HepG2 (cell line): ENCODE results near the gene SKI. TPM values are rescaled to one million over a fixed set of nuclear protein-coding genes. Genes with fewer than 3 reads are reported as not detected.

Source experiments
- FOSL1 ChIP-seq: sonication (generic); formaldehyde crosslinking; IDR thresholded peaks from 2 replicates; pipeline ENCODE4 v1.9.0; 2021; ENCODE audit warnings: missing genetic modification reagents, borderline replicate concordance
- GZF1 ChIP-seq: sonication (generic); formaldehyde crosslinking; IDR thresholded peaks from 2 replicates; pipeline ENCODE4 v1.5.1; 2020; ENCODE audit warnings: mild to moderate bottlenecking, missing genetic modification reagents
- HBP1 ChIP-seq: IDR thresholded peaks from 2 replicates; pipeline ENCODE4 v1.6.1; 2016; ENCODE audit warnings: low read depth, control low read depth
- KLF16 ChIP-seq, 2 experiments: sonication (generic) in 1 of 2; formaldehyde crosslinking in 1 of 2; IDR thresholded peaks; 2 replicates each; pipeline versions ENCODE4 v1.6.1 to v1.8.0; 2016 to 2023; ENCODE audit warnings: missing genetic modification reagents in 2 of 2, missing compliant biosample characterization in 1 of 2
- LCORL ChIP-seq, 2 experiments: fragments of 450-650 bp in 1 of 2; sonication (generic) in 1 of 2; formaldehyde crosslinking in 1 of 2; IDR thresholded peaks; 2 replicates each; pipeline versions ENCODE4 v1.5.0 to v1.6.1; 2017 to 2020; ENCODE audit warnings: antibody characterized with exemption in 1 of 2, missing genetic modification reagents in 1 of 2
- MIXL1 ChIP-seq: IDR thresholded peaks from 2 replicates; pipeline ENCODE4 v1.6.1; 2016
- PLSCR1 ChIP-seq: sonication (generic); formaldehyde crosslinking; IDR thresholded peaks from 2 replicates; pipeline ENCODE4 v1.5.0; 2020; ENCODE audit warnings: missing genetic modification reagents, mild to moderate bottlenecking, borderline replicate concordance
- SP140L ChIP-seq: sonication (generic); formaldehyde crosslinking; IDR thresholded peaks from 2 replicates; pipeline ENCODE4 v1.4.0; 2020; ENCODE audit warnings: missing genetic modification reagents, borderline replicate concordance
- TEAD3 ChIP-seq: optimal IDR thresholded peaks from 2 replicates; pipeline ENCODE3; 2016; ENCODE audit warnings: borderline replicate concordance
- THAP11 ChIP-seq: IDR thresholded peaks from 2 replicates; pipeline ENCODE4 v1.6.1; 2016; ENCODE audit warnings: missing biosample characterization, missing genetic modification reagents
- UBTF ChIP-seq: sonication (generic); formaldehyde crosslinking; IDR thresholded peaks from 2 replicates; pipeline ENCODE4 v1.4.0; 2020; ENCODE audit warnings: mild to moderate bottlenecking, missing genetic modification reagents
- WIZ ChIP-seq: sonication (generic); formaldehyde crosslinking; IDR thresholded peaks from 2 replicates; pipeline ENCODE4 v1.5.1; 2020; ENCODE audit warnings: mild to moderate bottlenecking, missing genetic modification reagents
- XBP1 ChIP-seq: sonication (generic); formaldehyde crosslinking; IDR thresholded peaks from 2 replicates; pipeline ENCODE4 v1.5.0; 2020; ENCODE audit warnings: missing genetic modification reagents
- ZKSCAN8 ChIP-seq: IDR thresholded peaks from 2 replicates; pipeline ENCODE4 v1.6.1; 2016; ENCODE audit warnings: borderline replicate concordance, missing genetic modification reagents, missing compliant biosample characterization
- ZNF292 ChIP-seq: sonication (generic); formaldehyde crosslinking; IDR thresholded peaks from 2 replicates; pipeline ENCODE4 v1.8.1; 2022; ENCODE audit warnings: mild to moderate bottlenecking, low read depth, missing genetic modification reagents, borderline replicate concordance
- ZNF30 ChIP-seq: sonication (generic); formaldehyde crosslinking; IDR thresholded peaks from 2 replicates; pipeline ENCODE4 v1.5.0; 2020; ENCODE audit warnings: mild to moderate bottlenecking, missing genetic modification reagents
- ZNF513 ChIP-seq: sonication (generic); formaldehyde crosslinking; conservative IDR thresholded peaks from 2 replicates; pipeline ENCODE4 v1.5.0; 2020; ENCODE audit warnings: missing genetic modification reagents
- ZNF574 ChIP-seq: sonication (generic); formaldehyde crosslinking; IDR thresholded peaks from 2 replicates; pipeline ENCODE4 v1.4.0; 2020; ENCODE audit warnings: missing genetic modification reagents
- ZNF775 ChIP-seq: sonication (generic); formaldehyde crosslinking; IDR thresholded peaks from 2 replicates; pipeline ENCODE4 v1.4.0; 2020; ENCODE audit warnings: missing genetic modification reagents, mild to moderate bottlenecking, moderate library complexity, borderline replicate concordance
- ZNF782 ChIP-seq: sonication (generic); formaldehyde crosslinking; IDR thresholded peaks from 2 replicates; pipeline ENCODE4 v1.4.0; 2020; ENCODE audit warnings: missing genetic modification reagents, mild to moderate bottlenecking, borderline replicate concordance
- polyA plus RNA-seq, 8 experiments: library from polyadenylated mRNA; depleted of rRNA in 3 of 8; stranded (reverse) in 7 of 8; unstranded in 1 of 8; fragments of >200 nt; fragmentation: Illumina TruSeq in 4 of 8; extraction: Trizol in 4 of 8; gene quantifications; 2 replicates each; pipeline versions ENCODE4 v1.2.1 to v1.2.3, GENCODE V29; 2011 to 2016; ENCODE audit warnings: low read depth in 4 of 8, missing spikeins in 1 of 8, mixed read lengths in 1 of 8; ENCODE audit not compliant: insufficient read depth in 1 of 8
- total RNA-seq, 5 experiments: library from RNA; depleted of rRNA; stranded (reverse); fragments of >200 nt; fragmentation: Illumina TruSeq; extraction: Trizol; gene quantifications; 2 replicates each; pipeline ENCODE4 v1.2.3, GENCODE V29; 2016; ENCODE audit warnings: low read depth in 1 of 5

SKI gene
- total and polyA plus RNA-seq, 2 of the 13 experiments (the other 11 are each of a cell fraction or from before 2014, with no cell fraction given): 4.7 to 6.9 TPM

- TF ChIP-seq HBP1 (CRISPR knock-in tag) (no peak), FOSL1 (CRISPR knock-in tag) (no peak), SP140L (CRISPR knock-in tag) (no peak), UBTF (peak; percentile 53; the same call in 1 of the 2 replicates), ZNF30 (CRISPR knock-in tag) (no peak), THAP11 (CRISPR knock-in tag) (0 out of 2 replicates have a peak, but pooled peaks have one; percentile 30), ZNF292 (CRISPR knock-in tag) (no peak), ZNF574 (CRISPR knock-in tag) (peak; percentile 25), ZNF513 (no peak), ZKSCAN8 (CRISPR knock-in tag) (no peak), LCORL (IDR thresholded peaks at IDR 0.05) (no peak), LCORL (CRISPR knock-in tag; IDR thresholded peaks at IDR 0.05) (peak; percentile 44; the same call in 1 of the 2 replicates), PLSCR1 (CRISPR knock-in tag) (no peak), GZF1 (CRISPR knock-in tag) (no peak), WIZ (CRISPR knock-in tag) (0 out of 2 replicates have a peak, but pooled peaks have one; percentile 19), KLF16 (CRISPR knock-in tag; IDR thresholded peaks at IDR 0.05) (no peak; a peak in 1 of 4 replicates), ZNF782 (CRISPR knock-in tag) (no peak), XBP1 (CRISPR knock-in tag) (no peak), ZNF775 (CRISPR knock-in tag) (no peak), MIXL1 (no peak), TEAD3 (CRISPR knock-in tag) (peak; percentile 77)
Measured at GRCh38 chr1:2227346-2228156, 568 bp upstream of the SKI start (continued).
